Activated gamma-delta T cell (primary cell): ENCODE results near the gene LCMT1.
"Not testable (repeated sequence)": the region's sequence is repeated elsewhere in the genome, so short reads cannot be mapped to it uniquely, and the experiment has no call there.

Experiments used
- DNase-seq: peaks from one replicate; lab custom pipeline; 2025; lab: John Stamatoyannopoulos, UW

LCMT1 gene

GRCh38 chr16:25095636-25096035, 15.9 kb upstream of the LCMT1 start:
- no peak for DNase-seq

GRCh38 chr16:25097276-25097975, 14.1 kb upstream of the LCMT1 start:
- no peak for DNase-seq

GRCh38 chr16:25100511-25100910, 11.0 kb upstream of the LCMT1 start:
- no peak for DNase-seq

- peak; percentile 73 for DNase-seq
These were observed 4.7 kb upstream of the LCMT1 start for GRCh38 chr16:25106567-25107465.

- DNase-seq = no peak
These were observed 4.1 kb upstream of the LCMT1 start for GRCh38 chr16:25107466-25107792.

- DNase-seq = no peak
These were observed 3.5 kb upstream of the LCMT1 start for GRCh38 chr16:25108054-25108453.

GRCh38 chr16:25109643-25110042, 1.9 kb upstream of the LCMT1 start:
- no peak for DNase-seq

GRCh38 chr16:25110387-25110947, 1.1 kb upstream of the LCMT1 start:
- no peak for DNase-seq

- DNase-seq = no peak
These were observed 2.6 kb downstream of the LCMT1 start for GRCh38 chr16:25114121-25114520.

- DNase-seq = no peak
These were observed 7.5 kb downstream of the LCMT1 start for GRCh38 chr16:25118851-25119578.

GRCh38 chr16:25121824-25122600, 10.5 kb downstream of the LCMT1 start:
- DNase-seq = no peak

- no peak for DNase-seq
These were observed 13.0 kb downstream of the LCMT1 start for GRCh38 chr16:25124503-25124902.

GRCh38 chr16:25126086-25126666, 14.6 kb downstream of the LCMT1 start:
- DNase-seq = not testable (repeated sequence)

- no peak for DNase-seq
These were observed 15.3 kb downstream of the LCMT1 start for GRCh38 chr16:25126820-25127232.

- DNase-seq = not testable (repeated sequence)
These were observed 21.2 kb downstream of the LCMT1 start for GRCh38 chr16:25132751-25133150.

- DNase-seq = no peak
These were observed 22.7 kb downstream of the LCMT1 start for GRCh38 chr16:25134166-25134700.

- DNase-seq = no peak
These were observed 23.8 kb downstream of the LCMT1 start for GRCh38 chr16:25135254-25135878.

- no peak for DNase-seq
These were observed 26.6 kb downstream of the LCMT1 start for GRCh38 chr16:25138130-25138529.

GRCh38 chr16:25140459-25140858, 28.9 kb downstream of the LCMT1 start:
- DNase-seq = no peak

GRCh38 chr16:25141648-25142047, 30.1 kb downstream of the LCMT1 start:
- no peak for DNase-seq
